ENCODE data around the gene CREBBP.
A peak's percentile ranks its signal among the peaks of the same experiment; 100 is the strongest.

CREBBP gene

DNA sequence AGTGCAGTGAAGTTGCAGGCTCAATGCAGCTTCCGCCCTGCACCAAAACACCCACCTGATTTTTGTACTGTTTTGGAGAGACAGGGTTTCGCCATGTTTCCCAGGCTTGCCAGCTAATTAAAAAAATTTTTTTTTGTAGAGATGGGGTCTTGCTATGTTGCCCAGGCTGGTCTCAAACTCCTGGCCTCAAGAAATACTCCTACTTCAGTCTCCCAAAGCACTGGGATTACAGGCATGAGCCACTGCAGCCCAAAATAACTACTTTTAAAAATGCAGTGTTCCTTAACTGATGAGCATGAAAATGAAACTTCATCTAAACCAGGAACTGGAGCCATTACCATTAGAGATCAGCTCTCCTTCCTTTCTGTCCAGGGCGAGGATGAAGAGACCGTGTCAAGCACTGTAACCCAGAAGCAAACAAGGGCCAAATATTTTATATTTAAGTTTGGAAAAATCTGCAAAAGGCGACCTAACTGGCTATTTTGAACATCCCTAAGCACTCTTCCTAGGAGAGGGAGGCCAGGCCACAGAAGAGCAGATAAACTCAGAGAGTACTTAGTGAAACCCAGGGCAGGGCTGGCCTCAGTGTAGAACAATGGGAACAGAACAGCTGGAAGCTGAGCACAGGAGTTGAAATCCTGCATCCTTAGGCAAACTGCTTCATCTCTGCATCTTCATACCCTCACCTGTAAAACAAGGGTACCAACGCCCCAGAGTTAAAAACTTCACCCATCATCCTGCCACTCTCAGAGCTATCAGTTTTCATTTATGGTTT, 24.0 kb downstream of the CREBBP start:
- no peak for DNase-seq (ENCODE audit: low spot score)

DNA sequence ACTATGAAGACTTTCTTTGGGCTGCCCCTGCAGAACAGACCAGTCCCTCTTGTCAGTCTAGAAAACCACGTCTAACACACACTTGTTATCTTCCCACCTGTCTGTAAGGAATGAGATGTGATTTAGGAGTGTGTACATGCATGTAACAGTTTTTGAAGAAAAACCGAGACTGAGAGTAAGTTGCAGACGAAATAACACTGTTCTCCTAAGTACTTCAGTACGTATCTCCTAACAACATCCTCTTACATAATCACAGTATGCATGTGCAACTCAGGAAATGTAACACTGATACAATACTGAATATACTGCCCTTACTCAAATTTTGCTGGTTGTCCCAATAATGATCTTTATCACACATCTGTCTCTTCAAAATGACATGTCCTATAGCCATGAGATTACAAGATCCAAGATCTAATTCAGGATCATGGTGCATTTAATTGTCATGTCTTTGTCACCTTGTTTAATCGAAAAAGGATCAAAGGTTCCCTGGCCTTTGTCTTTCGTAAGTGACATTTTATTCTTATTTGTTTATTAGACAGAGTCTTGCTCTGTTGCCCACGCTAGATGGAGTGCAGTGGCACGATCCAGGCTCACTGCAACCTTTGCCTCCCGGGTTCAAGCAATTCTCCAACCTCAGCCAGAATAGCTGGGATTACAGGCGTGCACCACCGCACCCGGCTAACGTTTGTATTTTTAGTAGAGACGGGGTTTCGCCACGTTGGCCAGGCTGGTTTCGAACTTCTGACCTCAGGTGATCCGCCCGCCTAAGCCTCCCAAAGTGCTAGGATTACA, 25.6 kb downstream of the CREBBP start:
- DNase-seq (ENCODE audit: low spot score): no peak

DNA sequence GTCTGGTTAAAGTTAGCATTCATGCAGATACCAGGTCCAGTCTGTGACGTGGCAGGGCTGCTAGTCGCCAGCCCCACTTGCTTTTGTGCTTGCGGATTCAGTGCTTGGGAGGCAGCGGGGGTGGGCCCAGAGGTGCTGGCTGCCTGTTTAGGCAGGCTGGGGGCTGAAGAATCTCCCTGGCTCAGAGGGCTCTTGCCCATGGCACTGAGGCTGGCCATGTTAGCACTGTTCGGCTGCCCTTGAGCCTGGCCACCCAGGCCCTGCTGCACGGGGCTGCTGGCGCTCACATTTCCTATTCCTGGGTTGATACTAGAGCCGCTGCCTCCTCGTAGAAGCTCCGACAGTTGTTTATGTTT, 30.0 kb downstream of the CREBBP start:
- no peak for DNase-seq (ENCODE audit: low spot score)

DNA sequence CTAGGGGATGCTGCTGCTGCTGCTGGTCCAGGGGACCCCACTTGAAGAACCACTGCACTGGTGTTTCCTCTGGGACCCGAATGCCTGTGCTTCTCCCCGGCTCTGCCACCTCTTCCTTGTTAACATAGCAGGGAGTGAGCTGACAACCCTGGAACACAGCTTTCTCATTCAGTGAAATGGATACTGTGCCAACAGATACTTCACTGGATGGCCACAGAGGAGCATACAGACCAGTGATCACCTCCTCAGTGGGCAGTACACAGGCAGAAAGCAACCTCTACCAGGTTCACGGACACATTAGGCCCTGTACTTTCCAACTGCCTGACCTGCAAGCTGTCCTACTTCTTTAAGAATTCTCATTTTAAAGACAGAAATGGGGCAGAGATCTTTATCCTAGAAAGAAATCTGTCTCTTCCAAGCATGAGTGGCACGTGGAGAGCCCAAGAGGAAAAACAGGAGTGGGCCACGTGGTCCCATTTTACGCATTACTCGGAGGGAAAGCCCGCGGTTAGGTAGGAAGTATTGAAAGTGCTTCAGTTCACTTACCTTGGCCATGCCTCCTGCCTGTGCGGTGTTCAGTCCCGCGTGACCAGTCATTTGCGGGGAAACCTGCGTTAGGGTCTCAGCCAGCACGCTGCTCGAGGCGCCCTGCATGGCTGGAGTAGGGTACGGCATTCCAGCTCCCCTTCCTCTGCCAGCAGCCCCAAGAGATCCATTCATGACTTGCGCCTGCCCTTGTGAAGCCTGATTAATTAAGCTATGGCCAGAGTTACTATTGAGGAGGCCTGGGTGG, 30.6 kb downstream of the CREBBP start:
- DNase-seq (ENCODE audit: low spot score): no peak

DNA sequence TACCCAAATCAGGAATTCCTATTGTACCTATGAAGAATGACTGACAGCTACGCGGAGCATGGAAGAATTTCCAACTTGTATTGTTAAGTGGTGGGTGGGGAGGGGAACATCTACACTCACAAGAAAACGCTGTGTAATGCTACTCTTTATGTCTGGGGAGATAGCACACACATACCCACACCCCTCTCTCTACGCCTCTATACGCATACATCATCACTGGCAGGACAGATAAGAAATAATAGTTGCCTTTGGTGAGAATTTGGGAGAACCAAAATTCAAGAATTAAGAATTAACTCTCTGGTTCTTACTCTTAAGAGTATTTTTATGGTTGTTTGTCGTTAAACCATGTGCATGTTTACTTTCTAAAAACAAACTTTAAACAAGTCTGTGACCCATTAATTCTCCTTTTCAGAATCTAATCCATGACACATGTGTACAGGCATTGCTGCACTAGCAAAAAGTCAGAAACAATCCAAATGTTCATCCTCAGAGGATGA, 33.9 kb downstream of the CREBBP start:
- peak; percentile 34 for DNase-seq (ENCODE audit: low spot score)

DNA sequence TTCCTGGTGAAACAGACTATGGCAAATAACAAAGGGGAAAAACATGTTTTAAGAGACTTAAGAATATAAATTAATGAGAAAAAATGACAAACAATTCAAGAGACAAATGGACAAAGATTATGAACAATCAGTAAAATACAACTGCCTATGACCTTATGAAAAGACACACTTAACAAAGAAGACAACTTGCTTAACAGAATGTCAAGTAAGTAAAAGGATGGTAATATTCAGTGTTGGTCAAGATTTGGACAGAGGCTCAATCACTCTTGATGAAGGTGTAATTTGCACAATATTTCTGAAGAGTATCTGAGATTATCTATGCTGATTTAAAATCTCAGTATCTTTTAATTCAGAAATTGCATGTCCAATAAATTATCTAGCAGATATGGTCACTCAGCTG, 34.4 kb downstream of the CREBBP start:
- no peak for DNase-seq (ENCODE audit: low spot score)

DNA sequence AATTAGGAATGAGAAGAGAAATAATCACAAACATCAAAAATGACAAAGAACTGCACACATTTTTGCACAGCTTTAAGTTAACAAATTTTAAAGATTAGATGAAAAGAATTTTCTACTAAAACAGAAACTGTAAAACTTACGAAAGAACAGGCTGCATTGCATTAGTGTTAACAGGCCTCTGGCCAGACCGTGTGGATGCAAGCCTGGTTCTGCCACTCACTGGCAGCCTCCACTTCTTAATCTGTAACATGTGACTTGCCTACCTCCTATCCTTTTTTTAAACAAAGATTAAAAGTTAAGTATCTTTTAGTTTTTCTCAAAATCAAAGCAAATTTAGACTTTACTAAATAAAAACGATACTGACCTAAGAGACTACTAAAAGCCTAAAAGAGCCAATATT, 37.5 kb downstream of the CREBBP start:
- DNase-seq (ENCODE audit: low spot score): no peak

DNA sequence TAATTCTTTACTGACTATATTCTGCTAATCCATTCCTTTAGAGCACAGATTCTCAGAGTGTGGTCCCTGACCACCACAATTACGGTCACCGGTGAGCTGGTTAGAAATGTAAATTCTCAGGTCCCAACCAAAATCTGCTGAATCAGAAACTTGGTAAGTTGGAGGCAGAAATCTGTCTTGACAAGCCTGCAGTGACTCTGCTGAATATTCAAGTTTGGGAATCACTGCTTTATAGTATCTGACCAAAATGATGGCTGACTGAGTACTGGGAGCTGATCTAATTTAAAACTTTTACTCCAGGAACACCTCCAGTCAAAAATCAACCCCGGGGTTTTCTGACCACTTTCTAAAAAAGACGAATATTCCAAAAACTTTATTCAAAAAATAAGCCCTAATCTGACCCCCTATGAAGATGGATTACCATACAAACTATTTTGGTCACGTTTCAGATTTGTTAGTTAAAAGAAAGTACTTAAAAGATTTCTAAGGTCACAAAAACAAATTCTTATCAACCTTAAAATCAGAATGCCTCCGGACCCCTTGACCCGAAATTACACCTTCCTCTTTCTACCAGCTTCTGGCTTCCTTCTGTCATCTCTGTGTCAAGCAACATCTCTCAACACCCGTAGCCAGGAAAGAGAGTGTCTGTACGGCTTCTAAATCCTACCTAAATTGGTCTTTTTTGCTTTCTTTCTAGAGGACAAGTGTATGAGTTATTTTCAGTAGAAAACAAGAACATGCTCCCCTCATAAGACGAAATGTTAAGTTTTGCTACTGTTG, 38.6 kb downstream of the CREBBP start:
- no peak for DNase-seq (ENCODE audit: low spot score)

DNA sequence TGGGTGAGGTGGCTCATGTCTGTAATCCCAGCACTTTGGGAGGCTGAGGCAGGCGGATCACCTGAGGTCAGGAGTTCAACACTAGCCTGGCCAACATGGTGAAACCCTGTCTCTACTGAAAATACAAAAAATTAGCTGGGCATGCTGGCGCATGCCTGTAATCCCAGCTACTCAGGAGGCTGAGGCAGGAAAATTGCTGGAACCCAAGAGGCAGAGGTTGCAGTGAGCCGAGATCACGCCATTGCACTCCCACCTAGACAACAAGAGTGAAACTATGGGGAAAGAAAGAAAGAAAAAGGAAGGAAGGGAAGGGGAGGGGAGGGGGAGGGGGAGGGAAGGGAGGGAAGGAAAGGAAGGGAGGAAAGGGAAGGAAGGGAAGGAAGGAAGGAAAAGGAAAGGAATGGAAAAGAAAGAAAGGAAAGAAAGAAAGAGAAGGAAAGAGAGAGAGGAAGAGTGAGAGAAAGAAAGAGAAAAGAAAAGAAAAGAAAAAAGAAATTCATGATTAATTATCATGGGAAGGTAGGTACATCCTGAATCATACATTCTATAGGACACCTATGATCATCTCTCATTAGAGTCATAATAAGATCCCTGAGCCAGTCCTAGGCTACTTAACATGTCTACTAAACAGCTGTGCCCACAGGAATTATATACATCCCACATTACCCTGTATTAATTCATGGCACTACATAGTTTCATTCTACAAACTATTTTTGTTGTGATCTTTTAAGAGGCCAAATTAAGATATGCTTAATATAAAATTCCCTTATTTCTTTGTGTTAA, 40.9 kb downstream of the CREBBP start:
- DNase-seq (ENCODE audit: low spot score): no peak

DNA sequence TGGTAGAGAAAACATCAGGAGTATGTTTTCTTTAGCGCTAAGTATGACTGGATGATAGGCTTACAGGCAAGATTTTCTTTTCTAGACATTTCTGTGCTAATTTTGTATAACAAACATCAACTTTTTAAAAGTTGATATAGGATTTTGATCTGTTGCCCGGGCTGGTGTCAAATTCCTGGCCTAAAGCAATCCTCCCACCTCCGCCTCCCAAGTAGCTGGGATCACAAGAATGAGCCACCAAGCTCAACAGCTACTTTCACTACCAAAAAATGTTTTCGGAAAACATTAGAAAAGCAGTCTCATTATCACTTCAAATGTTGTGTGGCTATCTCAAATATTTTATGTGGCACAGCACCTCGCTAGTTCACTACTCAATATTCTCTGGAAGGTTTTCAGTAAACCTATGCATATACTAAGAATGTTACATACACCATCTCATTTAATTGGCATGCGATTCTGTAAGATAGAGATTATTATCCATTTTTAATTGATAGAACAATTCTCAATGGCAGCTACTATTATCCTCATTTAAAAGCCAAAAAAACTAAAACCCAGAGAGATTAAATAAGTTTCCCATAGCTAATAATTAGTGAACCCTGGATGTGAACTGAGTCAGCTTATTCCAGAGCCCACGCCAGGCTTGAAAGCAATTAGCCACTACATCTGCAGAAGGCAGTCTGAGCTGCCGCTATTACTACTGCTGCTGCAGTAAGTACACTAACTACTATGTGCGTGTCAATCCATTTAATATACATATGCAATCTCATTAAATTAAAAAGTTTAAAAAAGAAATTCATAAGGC, 41.7 kb downstream of the CREBBP start:
- DNase-seq (ENCODE audit: low spot score): no peak

DNA sequence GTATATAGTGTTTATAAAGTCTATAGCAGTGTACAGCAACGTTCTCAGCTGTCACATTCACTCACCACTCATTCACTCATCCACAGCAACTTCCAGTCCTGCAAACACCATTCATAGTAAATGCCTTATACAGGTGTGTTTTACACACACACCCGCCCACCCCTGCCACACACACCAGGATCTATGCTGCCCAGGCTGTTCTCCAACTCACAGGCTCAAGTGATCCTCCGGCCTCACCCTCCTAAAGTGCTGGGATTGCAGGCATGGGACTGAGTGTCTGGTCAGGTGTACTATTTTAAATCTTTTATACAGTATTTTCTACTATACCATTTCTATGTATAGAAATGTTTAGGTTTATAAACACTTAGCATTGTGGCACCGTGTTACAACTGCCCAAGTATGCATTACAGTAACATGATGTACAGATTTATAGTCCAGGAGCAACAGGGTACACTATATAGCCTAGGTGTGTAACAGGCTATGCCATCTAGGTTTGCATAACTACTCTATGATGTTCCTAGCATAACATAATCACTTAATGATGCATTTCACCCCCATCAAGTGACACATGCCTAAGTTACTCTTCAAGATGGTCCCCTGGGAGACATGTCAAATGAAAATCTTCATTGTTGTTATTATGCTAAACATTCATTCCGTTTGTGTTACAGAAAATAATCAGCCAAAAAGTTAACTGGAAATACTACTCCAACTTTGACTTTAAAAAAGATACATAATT, 42.5 kb downstream of the CREBBP start:
- no peak for DNase-seq (ENCODE audit: low spot score)

DNA sequence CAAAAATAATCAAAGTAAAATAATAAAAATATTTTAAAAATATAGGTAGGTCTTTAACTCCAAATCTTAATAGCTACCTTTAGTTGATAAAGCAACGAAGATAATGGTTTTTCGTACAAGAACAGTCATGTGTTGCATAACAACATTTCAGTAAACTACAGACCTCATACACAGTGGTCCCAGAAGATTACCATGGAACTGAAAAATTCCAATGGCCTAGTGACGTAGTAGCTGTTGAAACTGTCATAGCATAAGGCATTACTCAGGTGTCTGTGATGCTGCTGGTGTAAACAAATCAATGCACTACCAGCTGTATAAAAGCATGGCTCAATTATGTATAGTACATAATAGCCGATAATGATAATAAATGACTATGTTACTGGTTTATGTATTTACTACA, 43.9 kb downstream of the CREBBP start:
- no peak for DNase-seq (ENCODE audit: low spot score)

DNA sequence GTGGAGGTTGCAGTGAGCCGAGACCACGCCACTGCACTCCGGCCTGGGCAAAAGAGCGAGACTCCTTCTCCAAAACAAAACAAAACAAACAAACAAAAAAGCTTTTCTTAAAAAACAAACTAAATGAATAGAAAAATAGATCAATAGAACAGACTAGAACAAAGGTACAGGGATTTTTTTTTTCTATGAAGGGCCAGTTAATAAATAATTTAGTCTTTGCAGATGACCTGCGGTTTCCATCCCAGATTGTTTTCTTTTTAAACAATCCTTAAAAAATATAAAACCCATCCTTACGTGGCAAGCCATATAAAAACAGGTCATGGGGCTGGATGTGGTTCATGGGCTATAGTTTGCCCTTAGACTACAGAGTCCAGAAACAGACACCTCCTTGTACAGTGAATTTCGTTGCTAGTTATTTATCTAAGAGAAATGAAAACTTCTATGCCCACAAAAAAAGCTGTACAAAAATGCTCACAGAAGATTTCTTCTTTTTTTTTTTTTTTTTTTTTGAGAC, 45.4 kb downstream of the CREBBP start:
- no peak for DNase-seq (ENCODE audit: low spot score)

DNA sequence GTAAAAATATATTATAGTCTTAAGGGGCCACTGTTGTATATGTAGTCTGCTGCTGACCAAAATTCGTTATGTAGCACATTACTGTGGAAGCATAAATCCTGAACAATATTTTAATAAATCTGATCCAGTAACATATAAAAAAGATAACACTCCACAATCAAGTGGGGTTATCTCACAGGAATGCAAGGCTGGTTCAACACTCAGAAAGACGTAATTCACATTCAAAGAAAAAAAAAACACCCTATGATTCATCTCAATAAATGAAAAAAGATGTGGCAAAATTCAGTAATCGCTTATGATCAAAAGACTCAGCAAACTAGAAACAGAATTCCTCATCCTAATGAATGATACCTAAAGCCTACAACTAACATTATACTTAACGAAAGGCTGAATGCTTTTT, 47.8 kb downstream of the CREBBP start:
- DNase-seq (ENCODE audit: low spot score): no peak

DNA sequence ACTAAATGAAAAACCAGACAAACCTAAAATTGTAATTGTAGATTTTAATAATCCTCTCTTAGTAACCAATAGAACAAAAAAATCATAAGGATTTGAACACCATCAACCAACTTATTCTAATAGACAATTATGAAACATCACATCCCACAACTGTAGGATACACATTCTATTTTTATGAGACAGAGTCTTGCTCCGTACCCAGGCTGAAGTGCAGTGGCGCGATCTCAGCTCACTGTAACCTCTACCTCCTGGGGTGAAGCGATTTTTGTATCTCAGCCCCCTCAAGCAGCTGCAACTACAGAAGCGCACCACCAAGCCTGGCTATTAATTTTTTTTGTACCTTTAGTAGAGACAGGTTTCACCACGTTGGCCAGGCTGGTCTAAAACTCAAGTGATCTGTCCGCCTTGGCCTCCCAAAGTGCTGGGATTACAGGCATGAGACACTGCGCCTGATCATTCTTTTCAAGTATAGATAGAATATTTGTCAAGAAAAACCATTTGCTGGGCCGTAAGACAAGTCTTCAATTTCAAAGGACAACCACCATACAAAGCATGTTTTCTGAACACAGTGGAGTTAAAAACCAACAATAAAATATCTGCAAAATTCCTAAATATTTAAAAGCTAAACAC, 49.8 kb downstream of the CREBBP start:
- DNase-seq (ENCODE audit: low spot score): no peak

DNA sequence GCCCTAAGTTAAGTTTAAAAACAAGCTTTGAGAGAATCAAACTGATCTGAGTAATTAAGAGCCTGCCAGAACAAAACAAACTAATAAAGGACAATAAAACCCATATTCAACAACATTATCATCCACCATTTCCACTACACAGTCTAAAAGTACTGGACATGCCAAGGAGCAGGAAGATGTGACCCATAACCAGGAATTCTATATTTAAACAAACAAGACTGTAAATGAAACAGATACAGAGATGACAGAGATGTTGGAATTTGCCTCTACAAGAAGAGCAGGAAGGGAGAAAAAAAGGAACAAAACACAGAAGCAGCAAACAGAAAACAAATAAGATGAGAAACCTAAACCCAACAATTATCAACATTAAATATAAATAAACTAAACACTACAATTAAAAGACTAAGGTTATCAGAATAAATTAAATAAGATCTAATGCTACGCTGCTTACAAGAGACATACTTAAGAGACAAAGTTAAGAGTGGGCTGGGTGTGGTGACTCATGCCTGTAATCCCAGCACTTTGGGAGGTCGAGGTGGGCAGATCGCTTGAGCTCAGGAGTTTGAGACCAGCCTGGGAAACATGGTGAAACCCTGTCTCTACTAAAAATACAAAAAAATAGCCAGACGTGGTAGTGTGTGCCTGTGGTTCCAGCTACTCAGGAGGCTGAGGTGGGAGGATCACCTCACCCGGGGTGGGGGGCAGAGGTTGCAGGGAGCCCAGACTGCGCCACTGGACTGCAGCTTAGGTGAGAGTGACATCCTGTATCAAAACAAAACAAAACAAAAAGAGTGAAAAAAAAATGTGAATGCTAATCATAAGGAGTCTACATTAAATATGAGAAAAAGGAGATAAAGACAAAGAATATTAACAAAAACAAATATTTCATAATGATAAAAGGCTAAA, 50.6 kb downstream of the CREBBP start:
- DNase-seq (ENCODE audit: low spot score): no peak

DNA sequence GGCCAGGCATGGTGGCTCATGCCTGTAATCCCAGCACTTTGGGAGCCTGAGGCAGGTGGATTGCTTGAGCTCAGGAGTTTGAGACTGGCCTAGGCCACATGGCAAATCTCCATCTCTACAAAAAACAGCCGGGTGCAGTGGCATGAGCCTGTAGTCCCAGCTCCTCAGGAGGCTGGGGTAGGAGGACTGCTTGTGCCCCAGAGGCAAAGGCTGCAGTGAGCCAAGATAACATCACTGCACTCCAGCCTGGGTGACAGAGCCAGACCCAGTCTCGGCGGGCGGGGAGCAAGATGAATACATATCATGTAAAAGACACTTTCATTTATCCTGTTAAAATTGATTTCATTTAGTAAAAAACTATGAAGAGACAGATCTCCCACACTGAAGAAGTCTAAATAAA, 54.6 kb downstream of the CREBBP start:
- DNase-seq (ENCODE audit: low spot score): no peak

DNA sequence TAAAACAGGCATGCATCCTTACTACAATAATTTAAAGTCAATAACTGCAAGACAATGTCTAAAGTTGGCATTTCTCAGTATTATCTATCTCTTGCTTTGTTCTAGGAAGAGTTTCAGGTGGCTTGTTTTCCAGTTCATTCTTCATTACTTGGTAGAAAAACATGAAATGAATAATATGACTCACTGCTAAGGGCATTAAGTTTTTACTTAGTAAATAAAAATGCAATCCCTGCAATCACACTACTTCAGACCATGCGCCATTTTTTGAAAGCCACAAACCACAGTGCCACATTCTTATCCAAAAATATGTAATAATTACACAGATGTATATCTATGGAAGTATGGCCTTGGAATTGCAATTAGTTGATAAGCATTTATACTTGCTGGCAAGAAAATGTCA, 55.4 kb downstream of the CREBBP start:
- no peak for DNase-seq (ENCODE audit: low spot score)

Data from putamen (tissue), 1 donor.